H9 (cell line): ENCODE results near the gene MAPKAP1. TPM values are rescaled to one million over a fixed set of nuclear protein-coding genes. Genes with fewer than 3 reads are reported as not detected.

ENCODE experiments used
- DNase-seq: peaks from one replicate; pipeline ENCODE4 v3.0.0-alpha.2; 2017
- H2AFZ ChIP-seq: one replicate; pipeline ENCODE4 v1.6.1; 2013; ENCODE audit warnings: mild to moderate bottlenecking, low read length, control low read depth, moderate library complexity
- H2AK5ac ChIP-seq: 2 replicates; pipeline ENCODE4 v1.6.1; 2013; ENCODE audit warnings: low read length, control low read depth, mixed read lengths; ENCODE audit not compliant: insufficient read length
- H2BK120ac ChIP-seq: one replicate; pipeline ENCODE4 v1.6.1; 2013; ENCODE audit warnings: low read depth, mild to moderate bottlenecking, low read length, control low read depth, inconsistent platforms; ENCODE audit not compliant: poor library complexity, severe bottlenecking
- H2BK12ac ChIP-seq: 2 replicates; pipeline ENCODE4 v1.6.1; 2013; ENCODE audit warnings: low read length, control low read depth, mixed read lengths, low read depth; ENCODE audit not compliant: insufficient read length
- H2BK15ac ChIP-seq: 2 replicates; pipeline ENCODE4 v1.6.1; 2013; ENCODE audit warnings: low read depth, low read length, control low read depth
- H2BK20ac ChIP-seq: one replicate; pipeline ENCODE4 v1.6.1; 2013; ENCODE audit warnings: low read depth, mild to moderate bottlenecking, low read length, control low read depth, inconsistent platforms; ENCODE audit not compliant: poor library complexity, severe bottlenecking
- H2BK5ac ChIP-seq: 2 replicates; pipeline ENCODE4 v1.6.1; 2013; ENCODE audit warnings: low read length, control low read depth, mixed read lengths; ENCODE audit not compliant: insufficient read length
- H3K14ac ChIP-seq: 2 replicates; pipeline ENCODE4 v1.6.1; 2013; ENCODE audit warnings: low read length, control low read depth; ENCODE audit not compliant: insufficient read depth
- H3K18ac ChIP-seq: 2 replicates; pipeline ENCODE4 v1.6.1; 2013; ENCODE audit warnings: low read depth, mild to moderate bottlenecking, mixed read lengths, low read length, control low read depth; ENCODE audit not compliant: insufficient read length
- H3K23ac ChIP-seq: 2 replicates; pipeline ENCODE4 v1.6.1; 2013; ENCODE audit warnings: low read length, control low read depth, mixed read lengths, low read depth; ENCODE audit not compliant: insufficient read length
- H3K23me2 ChIP-seq: 2 replicates; pipeline ENCODE4 v1.6.1; 2013; ENCODE audit warnings: low read depth, mild to moderate bottlenecking, mixed read lengths, low read length, control low read depth; ENCODE audit not compliant: insufficient read length, poor library complexity, severe bottlenecking
- H3K27ac ChIP-seq: 2 replicates; pipeline ENCODE4 v1.5.1; 2013; ENCODE audit warnings: low read length, control low read depth, mixed read lengths, low read depth; ENCODE audit not compliant: insufficient read length
- H3K27me3 ChIP-seq: 2 replicates; pipeline ENCODE4 v1.6.1; 2013; ENCODE audit warnings: low read length, control low read depth, inconsistent platforms; ENCODE audit not compliant: insufficient read depth
- H3K4ac ChIP-seq: 2 replicates; pipeline ENCODE4 v1.6.1; 2013; ENCODE audit warnings: low read depth, mild to moderate bottlenecking, control low read depth, inconsistent platforms, low read length, moderate library complexity
- H3K4me1 ChIP-seq: 2 replicates; pipeline ENCODE4 v1.6.1; 2013; ENCODE audit warnings: low read length, control low read depth, inconsistent platforms; ENCODE audit not compliant: insufficient read depth
- H3K4me2 ChIP-seq: 2 replicates; pipeline ENCODE4 v1.6.1; 2013; ENCODE audit warnings: low read length, control low read depth, mixed read lengths; ENCODE audit not compliant: insufficient read length, insufficient read depth
- H3K56ac ChIP-seq: 2 replicates; pipeline ENCODE4 v1.6.1; 2013; ENCODE audit warnings: low read depth, mild to moderate bottlenecking, mixed read lengths, low read length, control low read depth; ENCODE audit not compliant: insufficient read length
- H3K79me1 ChIP-seq: 2 replicates; pipeline ENCODE4 v1.6.1; 2013; ENCODE audit warnings: low read depth, mild to moderate bottlenecking, moderate library complexity, low read length, control low read depth, inconsistent platforms; ENCODE audit not compliant: insufficient read depth, poor library complexity, severe bottlenecking
- H3K79me2 ChIP-seq: 2 replicates; pipeline ENCODE4 v1.6.1; 2013; ENCODE audit warnings: low read length, control low read depth, inconsistent platforms; ENCODE audit not compliant: insufficient read depth
- H3K9ac ChIP-seq: 2 replicates; pipeline ENCODE4 v1.6.1; 2013; ENCODE audit warnings: low read length, control low read depth, mixed read lengths; ENCODE audit not compliant: insufficient read length; ENCODE audit errors: extremely low read depth
- H3K9me3 ChIP-seq: one replicate; pipeline ENCODE4 v1.6.1; 2013; ENCODE audit warnings: low read depth, low read length, inconsistent platforms; ENCODE audit not compliant: control insufficient read depth
- H3T11ph ChIP-seq: one replicate; pipeline ENCODE4 v1.6.1; 2013; ENCODE audit warnings: mild to moderate bottlenecking, low read length, control low read depth, inconsistent platforms
- H4K20me1 ChIP-seq: one replicate; pipeline ENCODE4 v1.6.1; 2013; ENCODE audit not compliant: control insufficient read depth, insufficient read length, insufficient read depth
- H4K5ac ChIP-seq: 2 replicates; pipeline ENCODE4 v1.6.1; 2013; ENCODE audit warnings: low read depth, mild to moderate bottlenecking, mixed read lengths, low read length, control low read depth; ENCODE audit not compliant: insufficient read length
- H4K8ac ChIP-seq: replicated peaks from 2 replicates; pipeline ENCODE4 v1.6.1; 2013; ENCODE audit warnings: low read length, control low read depth, mixed read lengths, low read depth; ENCODE audit not compliant: insufficient read length
- H4K91ac ChIP-seq: 2 replicates; pipeline ENCODE4 v1.6.1; 2013; ENCODE audit warnings: low read depth, mild to moderate bottlenecking, moderate library complexity, mixed read lengths, low read length, control low read depth; ENCODE audit not compliant: insufficient read length
- H3K27ac Mint-ChIP-seq, 3 experiments: 2 replicates in 2 of 3; 3 replicates in 1 of 3; pipeline ENCODE4 v1.8.0; 2020 to 2021; ENCODE audit warnings: mixed read lengths in 3 of 3, mild to moderate bottlenecking in 1 of 3, moderate library complexity in 1 of 3
- H3K27me3 Mint-ChIP-seq: 2 replicates; pipeline ENCODE4 v1.8.0; 2021; ENCODE audit warnings: low read depth, mild to moderate bottlenecking, moderate library complexity, mixed read lengths
- H3K36me3 Mint-ChIP-seq, 3 experiments: 2 replicates in 2 of 3; 3 replicates in 1 of 3; pipeline ENCODE4 v1.8.0; 2020 to 2021; ENCODE audit warnings: low read depth in 3 of 3, mixed read lengths in 3 of 3; ENCODE audit not compliant: insufficient read depth in 1 of 3
- H3K4me1 Mint-ChIP-seq, 2 experiments: 2 replicates each; pipeline ENCODE4 v1.8.0; 2020; ENCODE audit warnings: mixed read lengths in 2 of 2
- H3K4me3 Mint-ChIP-seq, 2 experiments: 2 replicates in 1 of 2; 3 replicates in 1 of 2; pipeline ENCODE4 v1.8.0; 2020 to 2021; ENCODE audit warnings: mild to moderate bottlenecking in 2 of 2, mixed read lengths in 2 of 2, moderate library complexity in 1 of 2
- H3K9me3 Mint-ChIP-seq, 2 experiments: 2 replicates in 1 of 2; 3 replicates in 1 of 2; pipeline ENCODE4 v1.8.0; 2020; ENCODE audit warnings: mild to moderate bottlenecking in 2 of 2, mixed read lengths in 2 of 2, moderate library complexity in 1 of 2
- WGBS: extraction: QIAGEN DNeasy Blood & Tissue Kit; methylation state at CpG from one replicate; pipeline ENCODE4 v1.1.7; 2013; ENCODE audit warnings: missing lambda C conversion rate, low lambda C conversion rate, mixed read lengths; ENCODE audit not compliant: insufficient read length; ENCODE audit errors: extremely low coverage; 5-methylcytosine and 5-hydroxymethylcytosine counted together
- total RNA-seq: library from RNA; stranded (reverse); gene quantifications from 2 replicates; pipeline ENCODE4 v1.2.1, GENCODE V29; 2021
- TF ChIP-seq, protein P1 (sequence below): fragments of 200-600 bp; sonication (generic); conservative IDR thresholded peaks from 3 replicates; pipeline ENCODE4 v1.8.0; 2021; ENCODE audit warnings: antibody characterized with exemption, mild to moderate bottlenecking

Gene MAPKAP1
- total RNA-seq, 1 experiment from 2014 or later, result 97.0 TPM

DNA sequence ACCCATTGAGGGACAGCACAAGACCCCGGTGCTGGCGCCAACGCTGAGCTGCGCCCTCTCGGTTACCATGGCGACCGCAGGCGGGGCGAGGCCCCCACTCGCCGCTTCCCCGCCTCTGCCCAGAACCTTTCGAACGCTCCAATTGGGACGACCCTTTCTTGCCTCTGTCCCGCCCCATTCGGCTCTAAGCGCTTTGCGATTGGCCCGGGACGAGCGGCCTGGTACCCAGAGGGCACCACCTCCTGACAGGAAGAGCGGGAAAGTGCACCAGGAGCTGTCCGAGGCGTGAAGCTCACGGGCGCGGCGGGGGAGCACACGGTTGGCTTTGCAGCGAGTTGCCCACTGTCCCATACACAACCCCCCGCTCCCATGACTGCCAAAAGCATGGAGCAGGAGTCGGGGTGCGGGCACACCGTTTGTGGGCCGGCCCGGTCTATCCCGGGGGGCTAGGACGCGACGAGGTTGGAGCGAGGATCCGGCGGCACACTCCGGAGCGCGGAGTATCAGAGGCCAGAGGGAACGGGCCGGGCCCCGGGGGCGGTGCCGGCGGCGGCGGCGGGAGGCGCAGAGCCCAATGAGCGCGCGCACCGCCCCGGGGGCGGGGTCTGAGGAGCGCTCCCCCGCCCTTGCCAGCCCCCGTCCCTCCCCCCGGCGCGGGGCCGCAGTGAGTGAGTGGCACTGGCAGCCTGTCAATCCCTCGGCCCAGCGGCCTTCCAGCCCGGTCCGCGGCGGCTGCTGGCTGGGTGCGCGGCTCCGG is 39.2 kb upstream of the MAPKAP1 start:
- DNase-seq, result peak; percentile 99
- WGBS, result no CpG with 5 or more reads among the region's 79 CpGs
- H3K56ac ChIP-seq, result no peak overlapping the region

More for the DNA sequence above, 39.2 kb upstream of the MAPKAP1 start:
- Histone ChIP-seq H3K4ac (no peak overlapping the region), H4K5ac (no peak overlapping the region), H2BK20ac (no peak overlapping the region), H2BK12ac (no peak overlapping the region), H2BK5ac (no peak overlapping the region), H3K14ac (peak overlapping the region; percentile 70), H3K9ac (no peak overlapping the region), H3K9me3 (no peaks in the 10 kb centered on the region), H4K20me1 (no peaks in the 10 kb centered on the region), H3K4me2 (peak overlapping the region; percentile 59), H3K79me2 (no peaks in the 10 kb centered on the region), H3K18ac (peak overlapping the region; percentile 80), H2BK15ac (no peak overlapping the region), H3K4me1 (peaks cover 4% of the 10 kb centered on the region; the same call in 1 of the 2 replicates), H3K23ac (no peak overlapping the region), H3K27me3 (0 out of 2 replicates have a peak, but pooled peaks cover 1% of the 10 kb centered on the region), H3K27ac (no peak overlapping the region), H3K79me1 (no peaks in the 10 kb centered on the region), H4K91ac (no peak overlapping the region), H2AFZ (no peak overlapping the region), H3T11ph (no peak overlapping the region), H2BK120ac (no peak overlapping the region), H2AK5ac (no peak overlapping the region), H3K23me2 (peaks cover 16% of the 10 kb centered on the region), H4K8ac (no peak overlapping the region)
- Mint-ChIP-seq H3K27ac (peak overlapping the region; percentile 95 to 97 (median 96)), H3K9me3 (no peaks in the 10 kb centered on the region; a peak in 1 of 5 replicates), H3K36me3 (peaks cover 7 to 11% (median 9%) of the 10 kb centered on the region in 3 experiments; a peak in 6 of 7 replicates), H3K4me1 (peaks cover 30 to 38% of the 10 kb centered on the region in 2 experiments), H3K27me3 (peaks cover 15% of the 10 kb centered on the region), H3K4me3 (peak overlapping the region; percentile 73 to 86)
- TF ChIP-seq, protein P1, sequence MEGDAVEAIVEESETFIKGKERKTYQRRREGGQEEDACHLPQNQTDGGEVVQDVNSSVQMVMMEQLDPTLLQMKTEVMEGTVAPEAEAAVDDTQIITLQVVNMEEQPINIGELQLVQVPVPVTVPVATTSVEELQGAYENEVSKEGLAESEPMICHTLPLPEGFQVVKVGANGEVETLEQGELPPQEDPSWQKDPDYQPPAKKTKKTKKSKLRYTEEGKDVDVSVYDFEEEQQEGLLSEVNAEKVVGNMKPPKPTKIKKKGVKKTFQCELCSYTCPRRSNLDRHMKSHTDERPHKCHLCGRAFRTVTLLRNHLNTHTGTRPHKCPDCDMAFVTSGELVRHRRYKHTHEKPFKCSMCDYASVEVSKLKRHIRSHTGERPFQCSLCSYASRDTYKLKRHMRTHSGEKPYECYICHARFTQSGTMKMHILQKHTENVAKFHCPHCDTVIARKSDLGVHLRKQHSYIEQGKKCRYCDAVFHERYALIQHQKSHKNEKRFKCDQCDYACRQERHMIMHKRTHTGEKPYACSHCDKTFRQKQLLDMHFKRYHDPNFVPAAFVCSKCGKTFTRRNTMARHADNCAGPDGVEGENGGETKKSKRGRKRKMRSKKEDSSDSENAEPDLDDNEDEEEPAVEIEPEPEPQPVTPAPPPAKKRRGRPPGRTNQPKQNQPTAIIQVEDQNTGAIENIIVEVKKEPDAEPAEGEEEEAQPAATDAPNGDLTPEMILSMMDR, result no peak
